Stimulated activated CD4-positive, alpha-beta T cell treated with anti-CD3 and anti-CD28 coated beads, Interleukin-15, amount 100 ng/mL, for 24 hours (primary cell): Measurements from ENCODE around the gene ELOVL7.

Source experiments
- DNase-seq: peaks from one replicate; pipeline ENCODE4 v3.0.0-alpha.2; 2020

ELOVL7 gene

DNA sequence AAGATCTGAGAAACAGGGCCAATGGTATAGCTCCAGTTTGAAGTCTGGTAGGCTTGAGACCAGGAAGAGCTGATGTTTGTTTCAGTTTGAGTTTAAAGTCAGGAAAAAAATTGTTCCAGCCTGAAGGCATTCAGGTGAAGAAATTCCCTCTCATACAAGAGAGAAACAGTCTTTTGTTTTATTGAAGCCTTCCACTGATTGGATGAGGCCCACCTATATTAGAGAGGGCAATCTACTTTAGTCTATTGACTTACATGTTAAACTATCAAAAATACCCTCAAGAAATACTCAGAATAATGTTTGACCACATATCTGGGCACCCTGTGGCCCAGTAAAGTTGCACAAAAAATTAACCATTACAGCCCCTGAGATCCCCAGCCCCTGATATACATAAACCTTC lies 138.9 kb downstream of the ELOVL7 start:
- DNase-seq: no peak

GRCh38 chr5:60703944-60704343 lies 140.1 kb downstream of the ELOVL7 start:
- DNase-seq: no peak
